ENCODE measurements around the gene CCBE1.
"Not testable (repeated sequence)": the region's sequence is repeated elsewhere in the genome, so short reads cannot be mapped to it uniquely, and the experiment has no call there.

The CCBE1 gene

GRCh38 chr18:59671551-59671950 lies 25.7 kb downstream of the CCBE1 start:
- TF ChIP-seq SUZ12 (IDR thresholded peaks at IDR 0.05; ENCODE audit: extremely low read depth, insufficient read depth, insufficient read length) (no peak), ZNF274 (IDR thresholded peaks at IDR 0.05; ENCODE audit: low read depth, low read length) (no peak), YY1 (IDR thresholded peaks at IDR 0.05; ENCODE audit: insufficient read depth, insufficient read length) (no peak)
- no peaks in the 10 kb centered on the region for H3K27me3 ChIP-seq (ENCODE audit: insufficient read depth, insufficient read length)
- no peaks in the 10 kb centered on the region for H3K4me1 ChIP-seq (ENCODE audit: insufficient read depth, insufficient read length)
- DNase-seq (ENCODE audit: low read depth, low spot score) = no peak
- no peaks in the 10 kb centered on the region for H3K9me3 ChIP-seq (ENCODE audit: insufficient read depth, low read length)
- no peak overlapping the region for H3K4me3 ChIP-seq (ENCODE audit: insufficient read length, low read depth)
- no peak overlapping the region for H3K9ac ChIP-seq (ENCODE audit: insufficient read length, low read depth)
- H3K36me3 ChIP-seq (ENCODE audit: insufficient read depth, insufficient read length, low read length) = no peaks in the 10 kb centered on the region

- Histone ChIP-seq H3K27me3 (ENCODE audit: insufficient read depth, insufficient read length) (no peaks in the 10 kb centered on the region), H3K9me3 (ENCODE audit: insufficient read depth, low read length) (no peaks in the 10 kb centered on the region), H3K36me3 (ENCODE audit: insufficient read depth, insufficient read length, low read length) (no peaks in the 10 kb centered on the region), H3K4me1 (ENCODE audit: insufficient read depth, insufficient read length) (no peaks in the 10 kb centered on the region), H3K4me3 (ENCODE audit: insufficient read length, low read depth) (no peak overlapping the region), H3K9ac (ENCODE audit: insufficient read length, low read depth) (no peak overlapping the region)
- DNase-seq (ENCODE audit: low read depth, low spot score) = no peak
- no peak for TF ChIP-seq ZNF274 (IDR thresholded peaks at IDR 0.05; ENCODE audit: low read depth, low read length)
- TF ChIP-seq YY1 (IDR thresholded peaks at IDR 0.05; ENCODE audit: insufficient read depth, insufficient read length) = no peak
- TF ChIP-seq SUZ12 (IDR thresholded peaks at IDR 0.05; ENCODE audit: extremely low read depth, insufficient read depth, insufficient read length) = no peak
Observed at GRCh38 chr18:59669872-59670657, 27.2 kb downstream of the CCBE1 start.

- DNase-seq (ENCODE audit: low read depth, low spot score) = no peak
- Histone ChIP-seq H3K27me3 (ENCODE audit: insufficient read depth, insufficient read length) (no peaks in the 10 kb centered on the region), H3K9me3 (ENCODE audit: insufficient read depth, low read length) (no peaks in the 10 kb centered on the region), H3K36me3 (ENCODE audit: insufficient read depth, insufficient read length, low read length) (no peaks in the 10 kb centered on the region), H3K9ac (ENCODE audit: insufficient read length, low read depth) (no peak overlapping the region), H3K4me1 (ENCODE audit: insufficient read depth, insufficient read length) (no peaks in the 10 kb centered on the region), H3K4me3 (ENCODE audit: insufficient read length, low read depth) (no peak overlapping the region)
- TF ChIP-seq YY1 (IDR thresholded peaks at IDR 0.05; ENCODE audit: insufficient read depth, insufficient read length) (no peak), ZNF274 (IDR thresholded peaks at IDR 0.05; ENCODE audit: low read depth, low read length) (no peak), SUZ12 (IDR thresholded peaks at IDR 0.05; ENCODE audit: extremely low read depth, insufficient read depth, insufficient read length) (no peak)
Observed at GRCh38 chr18:59667488-59667887, 29.7 kb downstream of the CCBE1 start.

- H3K36me3 ChIP-seq (ENCODE audit: insufficient read depth, insufficient read length, low read length); H3K4me3 ChIP-seq (ENCODE audit: insufficient read length, low read depth); H3K9me3 ChIP-seq (ENCODE audit: insufficient read depth, low read length); H3K4me1 ChIP-seq (ENCODE audit: insufficient read depth, insufficient read length); H3K9ac ChIP-seq (ENCODE audit: insufficient read length, low read depth); DNase-seq (ENCODE audit: low read depth, low spot score); H3K27me3 ChIP-seq (ENCODE audit: insufficient read depth, insufficient read length): not testable (repeated sequence)
Observed at GRCh38 chr18:59666007-59666402, 31.2 kb downstream of the CCBE1 start.

- H3K4me1 ChIP-seq (ENCODE audit: insufficient read depth, insufficient read length) = no peaks in the 10 kb centered on the region
- H3K9ac ChIP-seq (ENCODE audit: insufficient read length, low read depth) = no peak overlapping the region
- no peaks in the 10 kb centered on the region for H3K9me3 ChIP-seq (ENCODE audit: insufficient read depth, low read length)
- TF ChIP-seq SUZ12 (IDR thresholded peaks at IDR 0.05; ENCODE audit: extremely low read depth, insufficient read depth, insufficient read length) (no peak), ZNF274 (IDR thresholded peaks at IDR 0.05; ENCODE audit: low read depth, low read length) (no peak), YY1 (IDR thresholded peaks at IDR 0.05; ENCODE audit: insufficient read depth, insufficient read length) (no peak)
- no peaks in the 10 kb centered on the region for H3K27me3 ChIP-seq (ENCODE audit: insufficient read depth, insufficient read length)
- no peaks in the 10 kb centered on the region for H3K36me3 ChIP-seq (ENCODE audit: insufficient read depth, insufficient read length, low read length)
- DNase-seq (ENCODE audit: low read depth, low spot score) = no peak
- H3K4me3 ChIP-seq (ENCODE audit: insufficient read length, low read depth) = no peak overlapping the region
Observed at GRCh38 chr18:59665057-59666006, 31.9 kb downstream of the CCBE1 start.

GRCh38 chr18:59664329-59664728 lies 32.9 kb downstream of the CCBE1 start:
- no peak overlapping the region for H3K9ac ChIP-seq (ENCODE audit: insufficient read length, low read depth)
- no peak overlapping the region for H3K4me3 ChIP-seq (ENCODE audit: insufficient read length, low read depth)
- H3K27me3 ChIP-seq (ENCODE audit: insufficient read depth, insufficient read length) = no peaks in the 10 kb centered on the region
- no peaks in the 10 kb centered on the region for H3K4me1 ChIP-seq (ENCODE audit: insufficient read depth, insufficient read length)
- DNase-seq (ENCODE audit: low read depth, low spot score) = no peak
- H3K36me3 ChIP-seq (ENCODE audit: insufficient read depth, insufficient read length, low read length) = no peaks in the 10 kb centered on the region
- H3K9me3 ChIP-seq (ENCODE audit: insufficient read depth, low read length) = no peaks in the 10 kb centered on the region
- no peak for TF ChIP-seq YY1 (IDR thresholded peaks at IDR 0.05; ENCODE audit: insufficient read depth, insufficient read length)
- no peak for TF ChIP-seq SUZ12 (IDR thresholded peaks at IDR 0.05; ENCODE audit: extremely low read depth, insufficient read depth, insufficient read length)
- TF ChIP-seq ZNF274 (IDR thresholded peaks at IDR 0.05; ENCODE audit: low read depth, low read length) = no peak

GRCh38 chr18:59663096-59663495 lies 34.1 kb downstream of the CCBE1 start:
- H3K27me3 ChIP-seq (ENCODE audit: insufficient read depth, insufficient read length) = no peaks in the 10 kb centered on the region
- no peak for TF ChIP-seq ZNF274 (IDR thresholded peaks at IDR 0.05; ENCODE audit: low read depth, low read length)
- TF ChIP-seq YY1 (IDR thresholded peaks at IDR 0.05; ENCODE audit: insufficient read depth, insufficient read length) = no peak
- no peak for TF ChIP-seq SUZ12 (IDR thresholded peaks at IDR 0.05; ENCODE audit: extremely low read depth, insufficient read depth, insufficient read length)
- no peaks in the 10 kb centered on the region for H3K9me3 ChIP-seq (ENCODE audit: insufficient read depth, low read length)
- no peak overlapping the region for H3K9ac ChIP-seq (ENCODE audit: insufficient read length, low read depth)
- no peak overlapping the region for H3K4me3 ChIP-seq (ENCODE audit: insufficient read length, low read depth)
- DNase-seq (ENCODE audit: low read depth, low spot score) = no peak
- no peaks in the 10 kb centered on the region for H3K36me3 ChIP-seq (ENCODE audit: insufficient read depth, insufficient read length, low read length)
- H3K4me1 ChIP-seq (ENCODE audit: insufficient read depth, insufficient read length) = no peaks in the 10 kb centered on the region

Data from NT2/D1 (cell line).